ENCODE results near the gene CBFA2T3. TPM values are rescaled to one million over a fixed set of nuclear protein-coding genes. Genes with fewer than 3 reads are reported as not detected.

The CBFA2T3 gene
- total and polyA plus RNA-seq, 4 donors, result 4.7 to 11.8 (median 6.6) TPM

DNA sequence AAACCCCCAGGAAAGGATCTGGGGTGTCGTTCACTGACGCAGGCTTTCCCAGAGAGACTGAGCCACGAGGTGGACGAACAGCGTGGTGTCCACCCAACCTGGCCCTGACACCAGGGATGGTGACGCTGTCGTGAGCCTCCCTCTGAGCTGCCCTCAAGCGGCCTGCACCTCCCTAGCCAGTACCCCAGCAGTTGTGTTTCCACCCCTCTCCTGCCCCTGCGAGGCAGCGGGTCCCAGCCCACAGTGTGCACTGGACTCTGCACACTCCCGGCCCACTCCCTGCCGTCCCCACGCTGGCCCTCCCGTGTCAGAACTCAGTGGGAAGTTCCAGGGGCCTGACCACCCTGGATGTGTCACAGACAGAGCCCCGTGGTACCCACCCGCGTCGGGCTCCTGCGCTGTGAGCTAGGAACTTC lies 39.8 kb downstream of the CBFA2T3 start:
- TF ChIP-seq, protein P1, sequence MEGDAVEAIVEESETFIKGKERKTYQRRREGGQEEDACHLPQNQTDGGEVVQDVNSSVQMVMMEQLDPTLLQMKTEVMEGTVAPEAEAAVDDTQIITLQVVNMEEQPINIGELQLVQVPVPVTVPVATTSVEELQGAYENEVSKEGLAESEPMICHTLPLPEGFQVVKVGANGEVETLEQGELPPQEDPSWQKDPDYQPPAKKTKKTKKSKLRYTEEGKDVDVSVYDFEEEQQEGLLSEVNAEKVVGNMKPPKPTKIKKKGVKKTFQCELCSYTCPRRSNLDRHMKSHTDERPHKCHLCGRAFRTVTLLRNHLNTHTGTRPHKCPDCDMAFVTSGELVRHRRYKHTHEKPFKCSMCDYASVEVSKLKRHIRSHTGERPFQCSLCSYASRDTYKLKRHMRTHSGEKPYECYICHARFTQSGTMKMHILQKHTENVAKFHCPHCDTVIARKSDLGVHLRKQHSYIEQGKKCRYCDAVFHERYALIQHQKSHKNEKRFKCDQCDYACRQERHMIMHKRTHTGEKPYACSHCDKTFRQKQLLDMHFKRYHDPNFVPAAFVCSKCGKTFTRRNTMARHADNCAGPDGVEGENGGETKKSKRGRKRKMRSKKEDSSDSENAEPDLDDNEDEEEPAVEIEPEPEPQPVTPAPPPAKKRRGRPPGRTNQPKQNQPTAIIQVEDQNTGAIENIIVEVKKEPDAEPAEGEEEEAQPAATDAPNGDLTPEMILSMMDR (IDR thresholded peaks at IDR 0.05; ENCODE audit: control extremely low read depth, extremely low read depth), result no peak
- Histone ChIP-seq H3K9me3 (ENCODE audit: control insufficient read depth in 4 of 4, insufficient read depth in 3 of 4, low read length in 3 of 4) (no peaks in the 10 kb centered on the region), H3K36me3 (ENCODE audit: control insufficient read depth in 4 of 4, insufficient read depth in 4 of 4, low read length in 4 of 4) (no peaks in the 10 kb centered on the region), H3K4me3 (no peak overlapping the region), H3K9ac (ENCODE audit: insufficient read depth in 1 of 2, low read length in 2 of 2) (no peak overlapping the region), H3K27ac (ENCODE audit: low read depth in 1 of 2, low read length in 1 of 2) (peak overlapping the region in 1 of 2 donors; percentile 81), H3K4me1 (ENCODE audit: control insufficient read depth in 5 of 5, insufficient read depth in 5 of 5, low read length in 5 of 5) (peaks cover 0 to 21% (median 0%) of the 10 kb centered on the region in 5 donors), H3K27me3 (ENCODE audit: control insufficient read depth in 3 of 3, insufficient read depth in 3 of 3, low read length in 2 of 3) (peaks cover 0 to 16% (median 3%) of the 10 kb centered on the region in 3 donors)
- DNase-seq, result no peak
- 52 to 71% methylated on average over 19 of the region's 19 CpGs for WGBS, 2 donors
- no peak for ATAC-seq (ENCODE audit: insufficient read depth, low FRiP score)

DNA sequence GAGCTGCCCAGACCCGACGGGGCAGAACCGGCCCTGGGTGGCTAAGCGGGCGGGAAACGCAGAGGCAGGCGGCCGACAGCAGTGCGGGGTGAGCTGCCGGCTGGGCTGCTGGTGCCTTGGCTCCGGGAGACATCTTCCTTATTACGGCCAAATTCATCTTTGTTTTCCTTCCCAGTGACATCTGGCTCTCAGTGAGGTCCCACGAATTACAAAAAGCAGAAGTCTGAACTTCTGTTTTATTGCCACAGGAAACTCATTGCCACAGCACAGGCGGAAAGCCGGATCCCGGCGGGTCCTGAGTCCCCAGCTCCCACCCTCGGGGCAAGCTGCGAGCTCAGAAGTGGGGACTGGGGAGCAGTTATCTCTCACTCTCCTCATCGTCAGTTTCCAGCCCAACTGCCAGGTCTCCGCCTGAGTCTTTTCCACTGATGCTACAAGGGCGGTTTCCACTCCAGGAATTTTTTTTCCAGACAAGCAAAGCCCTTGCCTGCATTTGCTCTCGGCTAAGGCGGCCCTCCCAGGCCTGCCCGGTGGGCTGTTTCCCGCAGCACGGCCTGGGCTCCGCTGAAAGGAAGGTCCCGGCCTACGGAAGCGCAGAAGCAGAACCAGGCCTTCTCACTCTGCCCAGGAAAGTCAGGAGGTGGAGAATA lies 40.3 kb downstream of the CBFA2T3 start:
- no peak overlapping the region for H3K4me3 ChIP-seq
- H3K9me3 ChIP-seq (ENCODE audit: control insufficient read depth in 4 of 4, insufficient read depth in 3 of 4, low read length in 3 of 4), result no peaks in the 10 kb centered on the region
- WGBS, 2 donors, result 30 to 45% methylated on average over 31 of the region's 31 CpGs
- H3K4me1 ChIP-seq (ENCODE audit: control insufficient read depth in 5 of 5, insufficient read depth in 5 of 5, low read length in 5 of 5), result peaks cover 0 to 20% (median 0%) of the 10 kb centered on the region in 5 donors
- H3K9ac ChIP-seq (ENCODE audit: insufficient read depth in 1 of 2, low read length in 2 of 2), result no peak overlapping the region
- ATAC-seq (ENCODE audit: insufficient read depth, low FRiP score), result no peak
- DNase-seq, result peak in 2 of 3 donors; percentile 41 to 47
- H3K36me3 ChIP-seq (ENCODE audit: control insufficient read depth in 4 of 4, insufficient read depth in 4 of 4, low read length in 4 of 4), result no peaks in the 10 kb centered on the region
- peak overlapping the region; percentile 22 to 81 for H3K27ac ChIP-seq (ENCODE audit: low read depth in 1 of 2, low read length in 1 of 2)
- H3K27me3 ChIP-seq (ENCODE audit: control insufficient read depth in 3 of 3, insufficient read depth in 3 of 3, low read length in 2 of 3), result peaks cover 0 to 13% (median 0%) of the 10 kb centered on the region in 3 donors
- TF ChIP-seq, protein P1 (IDR thresholded peaks at IDR 0.05; ENCODE audit: control extremely low read depth, extremely low read depth), result no peak

DNA sequence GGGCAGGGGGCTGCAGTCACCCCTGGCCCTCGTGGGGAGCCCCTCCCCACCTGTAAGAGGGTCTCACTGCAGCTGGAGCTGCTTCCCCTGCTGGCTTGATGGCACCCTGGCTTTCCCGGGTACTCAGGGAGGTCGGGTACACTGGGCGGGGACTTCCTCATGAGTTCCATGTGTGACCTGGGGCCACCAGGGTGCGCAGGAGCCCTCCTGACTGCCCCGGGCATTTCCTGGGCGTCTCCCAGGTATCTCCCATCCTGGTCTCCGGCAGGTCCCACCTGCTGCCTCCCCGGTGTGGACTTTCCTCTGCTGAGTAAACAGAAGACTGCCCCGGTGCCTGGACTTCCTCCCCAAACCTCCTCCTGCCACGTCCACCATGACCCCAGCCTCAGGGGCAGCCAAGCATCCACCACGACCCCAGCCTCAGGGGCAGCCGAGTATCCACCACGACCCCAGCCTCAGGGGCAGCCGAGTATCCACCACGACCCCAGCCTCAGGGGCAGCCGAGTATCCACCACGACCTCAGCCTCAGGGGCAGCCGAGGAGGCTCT lies 40.9 kb downstream of the CBFA2T3 start:
- DNase-seq, result no peak
- TF ChIP-seq, protein P1 (IDR thresholded peaks at IDR 0.05; ENCODE audit: control extremely low read depth, extremely low read depth), result no peak
- H3K27me3 ChIP-seq (ENCODE audit: control insufficient read depth in 3 of 3, insufficient read depth in 3 of 3, low read length in 2 of 3), result peaks cover 0 to 13% (median 0%) of the 10 kb centered on the region in 3 donors
- 13 to 27% methylated on average over 19 of the region's 19 CpGs for WGBS, 2 donors
- no peaks in the 10 kb centered on the region for H3K36me3 ChIP-seq (ENCODE audit: control insufficient read depth in 4 of 4, insufficient read depth in 4 of 4, low read length in 4 of 4)
- no peaks in the 10 kb centered on the region for H3K9me3 ChIP-seq (ENCODE audit: control insufficient read depth in 4 of 4, insufficient read depth in 3 of 4, low read length in 3 of 4)
- peaks cover 0 to 20% (median 0%) of the 10 kb centered on the region in 5 donors for H3K4me1 ChIP-seq (ENCODE audit: control insufficient read depth in 5 of 5, insufficient read depth in 5 of 5, low read length in 5 of 5)
- no peak for ATAC-seq (ENCODE audit: insufficient read depth, low FRiP score)
- no peak overlapping the region for H3K4me3 ChIP-seq
- no peak overlapping the region for H3K9ac ChIP-seq (ENCODE audit: insufficient read depth in 1 of 2, low read length in 2 of 2)
- peak overlapping the region; percentile 22 to 81 for H3K27ac ChIP-seq (ENCODE audit: low read depth in 1 of 2, low read length in 1 of 2)
